B cell (primary cell): ENCODE measurements around the gene PIWIL4.

Experiments
- CTCF ChIP-seq: fragments of 200-600 bp; IDR thresholded peaks from one replicate; pipeline ENCODE4 v1.8.0; 2022; ENCODE audit warnings: antibody characterized with exemption, mild to moderate bottlenecking
- EZH2 ChIP-seq: IDR thresholded peaks from 2 replicates; pipeline ENCODE4 v1.6.1; 2012; ENCODE audit warnings: borderline replicate concordance, low read depth, mild to moderate bottlenecking, moderate library complexity, low read length; ENCODE audit not compliant: insufficient read depth, poor library complexity, severe bottlenecking

- TF ChIP-seq CTCF (no peak), EZH2 (no peak)
These were observed 9.2 kb upstream of the PIWIL4 start for GRCh38 chr11:94557992-94558391.
